WTC11 (cell line): Measurements from ENCODE around the gene HPCAL1.

Experiments used
- ELF4 ChIP-seq: sonication (generic); formaldehyde crosslinking; IDR thresholded peaks from 2 replicates; pipeline ENCODE4 v1.8.1; 2022; ENCODE audit warnings: low read depth, mild to moderate bottlenecking, moderate library complexity, missing genetic modification reagents
- EMX1 ChIP-seq: fragments of 250-450 bp; sonication (Bioruptor Pico); IDR thresholded peaks from 2 replicates; pipeline ENCODE4 v1.8.0; 2021; ENCODE audit warnings: mild to moderate bottlenecking
- FOXJ3 ChIP-seq: sonication (generic); formaldehyde crosslinking; IDR thresholded peaks from 2 replicates; pipeline ENCODE4 v1.9.0; 2021; ENCODE audit warnings: missing genetic modification reagents, mild to moderate bottlenecking, borderline replicate concordance
- IRF2 ChIP-seq: sonication (generic); formaldehyde crosslinking; IDR thresholded peaks from 2 replicates; pipeline ENCODE4 v1.8.0; 2022; ENCODE audit warnings: low read depth, missing genetic modification reagents, borderline replicate concordance
- NFYB ChIP-seq: sonication (generic); formaldehyde crosslinking; conservative IDR thresholded peaks from 2 replicates; pipeline ENCODE4 v1.8.0; 2022; ENCODE audit warnings: low read depth, missing genetic modification reagents
- NR2C2 ChIP-seq: sonication (generic); formaldehyde crosslinking; IDR thresholded peaks from 2 replicates; pipeline ENCODE4 v1.8.0; 2022; ENCODE audit warnings: mild to moderate bottlenecking, missing genetic modification reagents
- RELA ChIP-seq: sonication (generic); formaldehyde crosslinking; IDR thresholded peaks from 2 replicates; pipeline ENCODE4 v1.8.1; 2022; ENCODE audit warnings: missing genetic modification reagents, mild to moderate bottlenecking, borderline replicate concordance
- SP1 ChIP-seq: sonication (generic); formaldehyde crosslinking; conservative IDR thresholded peaks from 2 replicates; pipeline ENCODE4 v1.8.1; 2022; ENCODE audit warnings: missing genetic modification reagents
- ZNF121 ChIP-seq: sonication (generic); formaldehyde crosslinking; IDR thresholded peaks from 2 replicates; pipeline ENCODE4 v1.8.0; 2023; ENCODE audit warnings: missing genetic modification reagents
- TF ChIP-seq, protein P1 (sequence below): sonication (generic); formaldehyde crosslinking; conservative IDR thresholded peaks from 2 replicates; pipeline ENCODE4 v1.8.1; 2022; ENCODE audit warnings: mild to moderate bottlenecking, missing genetic modification reagents
- TF ChIP-seq, protein P2 (sequence below): fragments of 200-600 bp; IDR thresholded peaks from 2 replicates; pipeline ENCODE4 v1.8.0; 2022; ENCODE audit warnings: antibody characterized with exemption
- TF ChIP-seq, protein P3 (sequence below): sonication (generic); formaldehyde crosslinking; IDR thresholded peaks from 2 replicates; pipeline ENCODE4 v1.8.0; 2023; ENCODE audit warnings: missing genetic modification reagents, mild to moderate bottlenecking, borderline replicate concordance

DNA sequence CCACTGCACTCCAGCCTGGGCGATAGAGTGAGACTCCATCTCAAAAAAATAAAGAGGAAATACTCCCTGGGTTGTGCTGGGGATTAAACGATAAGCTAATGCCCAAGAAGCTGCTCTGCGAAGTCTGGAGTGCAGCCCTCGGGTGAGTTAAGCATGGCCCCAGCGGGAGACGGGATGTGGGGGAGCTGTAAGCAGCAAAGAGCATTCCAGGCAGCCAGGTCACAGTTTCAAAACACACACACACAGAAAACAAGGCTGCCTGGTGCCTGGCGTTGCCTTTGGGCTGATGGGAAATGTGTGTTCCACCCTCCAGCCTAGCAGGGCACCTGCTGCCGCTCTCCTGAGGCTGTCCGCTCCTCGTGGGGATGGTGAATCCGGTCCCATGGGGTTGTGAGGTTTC lies 121.3 kb downstream of the HPCAL1 start:
- no peak for TF ChIP-seq IRF2 (CRISPR knock-in tag)
- TF ChIP-seq, protein P1, sequence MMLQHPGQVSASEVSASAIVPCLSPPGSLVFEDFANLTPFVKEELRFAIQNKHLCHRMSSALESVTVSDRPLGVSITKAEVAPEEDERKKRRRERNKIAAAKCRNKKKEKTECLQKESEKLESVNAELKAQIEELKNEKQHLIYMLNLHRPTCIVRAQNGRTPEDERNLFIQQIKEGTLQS: no peak
- TF ChIP-seq ELF4 (CRISPR knock-in tag): no peak
- TF ChIP-seq NFYB (CRISPR knock-in tag): no peak
- TF ChIP-seq RELA (CRISPR knock-in tag): no peak
- TF ChIP-seq, protein P2, sequence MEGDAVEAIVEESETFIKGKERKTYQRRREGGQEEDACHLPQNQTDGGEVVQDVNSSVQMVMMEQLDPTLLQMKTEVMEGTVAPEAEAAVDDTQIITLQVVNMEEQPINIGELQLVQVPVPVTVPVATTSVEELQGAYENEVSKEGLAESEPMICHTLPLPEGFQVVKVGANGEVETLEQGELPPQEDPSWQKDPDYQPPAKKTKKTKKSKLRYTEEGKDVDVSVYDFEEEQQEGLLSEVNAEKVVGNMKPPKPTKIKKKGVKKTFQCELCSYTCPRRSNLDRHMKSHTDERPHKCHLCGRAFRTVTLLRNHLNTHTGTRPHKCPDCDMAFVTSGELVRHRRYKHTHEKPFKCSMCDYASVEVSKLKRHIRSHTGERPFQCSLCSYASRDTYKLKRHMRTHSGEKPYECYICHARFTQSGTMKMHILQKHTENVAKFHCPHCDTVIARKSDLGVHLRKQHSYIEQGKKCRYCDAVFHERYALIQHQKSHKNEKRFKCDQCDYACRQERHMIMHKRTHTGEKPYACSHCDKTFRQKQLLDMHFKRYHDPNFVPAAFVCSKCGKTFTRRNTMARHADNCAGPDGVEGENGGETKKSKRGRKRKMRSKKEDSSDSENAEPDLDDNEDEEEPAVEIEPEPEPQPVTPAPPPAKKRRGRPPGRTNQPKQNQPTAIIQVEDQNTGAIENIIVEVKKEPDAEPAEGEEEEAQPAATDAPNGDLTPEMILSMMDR: no peak
- TF ChIP-seq, protein P3, sequence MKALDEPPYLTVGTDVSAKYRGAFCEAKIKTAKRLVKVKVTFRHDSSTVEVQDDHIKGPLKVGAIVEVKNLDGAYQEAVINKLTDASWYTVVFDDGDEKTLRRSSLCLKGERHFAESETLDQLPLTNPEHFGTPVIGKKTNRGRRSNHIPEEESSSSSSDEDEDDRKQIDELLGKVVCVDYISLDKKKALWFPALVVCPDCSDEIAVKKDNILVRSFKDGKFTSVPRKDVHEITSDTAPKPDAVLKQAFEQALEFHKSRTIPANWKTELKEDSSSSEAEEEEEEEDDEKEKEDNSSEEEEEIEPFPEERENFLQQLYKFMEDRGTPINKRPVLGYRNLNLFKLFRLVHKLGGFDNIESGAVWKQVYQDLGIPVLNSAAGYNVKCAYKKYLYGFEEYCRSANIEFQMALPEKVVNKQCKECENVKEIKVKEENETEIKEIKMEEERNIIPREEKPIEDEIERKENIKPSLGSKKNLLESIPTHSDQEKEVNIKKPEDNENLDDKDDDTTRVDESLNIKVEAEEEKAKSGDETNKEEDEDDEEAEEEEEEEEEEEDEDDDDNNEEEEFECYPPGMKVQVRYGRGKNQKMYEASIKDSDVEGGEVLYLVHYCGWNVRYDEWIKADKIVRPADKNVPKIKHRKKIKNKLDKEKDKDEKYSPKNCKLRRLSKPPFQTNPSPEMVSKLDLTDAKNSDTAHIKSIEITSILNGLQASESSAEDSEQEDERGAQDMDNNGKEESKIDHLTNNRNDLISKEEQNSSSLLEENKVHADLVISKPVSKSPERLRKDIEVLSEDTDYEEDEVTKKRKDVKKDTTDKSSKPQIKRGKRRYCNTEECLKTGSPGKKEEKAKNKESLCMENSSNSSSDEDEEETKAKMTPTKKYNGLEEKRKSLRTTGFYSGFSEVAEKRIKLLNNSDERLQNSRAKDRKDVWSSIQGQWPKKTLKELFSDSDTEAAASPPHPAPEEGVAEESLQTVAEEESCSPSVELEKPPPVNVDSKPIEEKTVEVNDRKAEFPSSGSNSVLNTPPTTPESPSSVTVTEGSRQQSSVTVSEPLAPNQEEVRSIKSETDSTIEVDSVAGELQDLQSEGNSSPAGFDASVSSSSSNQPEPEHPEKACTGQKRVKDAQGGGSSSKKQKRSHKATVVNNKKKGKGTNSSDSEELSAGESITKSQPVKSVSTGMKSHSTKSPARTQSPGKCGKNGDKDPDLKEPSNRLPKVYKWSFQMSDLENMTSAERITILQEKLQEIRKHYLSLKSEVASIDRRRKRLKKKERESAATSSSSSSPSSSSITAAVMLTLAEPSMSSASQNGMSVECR (CRISPR knock-in tag): no peak
- TF ChIP-seq SP1 (CRISPR knock-in tag): no peak
- no peak for TF ChIP-seq ZNF121 (CRISPR knock-in tag)
- no peak for TF ChIP-seq FOXJ3 (CRISPR knock-in tag)
- TF ChIP-seq NR2C2 (CRISPR knock-in tag): no peak
- TF ChIP-seq EMX1 (CRISPR knock-in tag): no peak
